NCI-H510A treated with DMSO at 0.1 percent for 48 hours (cell line): ENCODE results near the gene SMAD3.

Source experiments
- DNase-seq: peaks from one replicate; lab custom pipeline; 2025; lab: John Stamatoyannopoulos, UW

The SMAD3 gene

GRCh38 chr15:67199881-67200763, 134.7 kb downstream of the SMAD3 start:
- DNase-seq, result no peak

- DNase-seq, result no peak
These were observed 135.7 kb downstream of the SMAD3 start for GRCh38 chr15:67201136-67201535.

GRCh38 chr15:67202091-67202490, 136.7 kb downstream of the SMAD3 start:
- DNase-seq, result no peak

- no peak for DNase-seq
These were observed 137.6 kb downstream of the SMAD3 start for GRCh38 chr15:67202991-67203390.

GRCh38 chr15:67207555-67208207, 142.3 kb downstream of the SMAD3 start:
- DNase-seq, result no peak

- DNase-seq, result no peak
These were observed 143.0 kb downstream of the SMAD3 start for GRCh38 chr15:67208396-67208795.

- DNase-seq, result no peak
These were observed 145.3 kb downstream of the SMAD3 start for GRCh38 chr15:67210555-67211168.

- DNase-seq, result no peak
These were observed 147.4 kb downstream of the SMAD3 start for GRCh38 chr15:67212684-67213367.

GRCh38 chr15:67215102-67215501, 149.7 kb downstream of the SMAD3 start:
- no peak for DNase-seq

GRCh38 chr15:67216859-67217258, 151.5 kb downstream of the SMAD3 start:
- no peak for DNase-seq

GRCh38 chr15:67218428-67218827, 153.0 kb downstream of the SMAD3 start:
- no peak for DNase-seq

GRCh38 chr15:67219288-67219687, 153.9 kb downstream of the SMAD3 start:
- no peak for DNase-seq

- DNase-seq, result no peak
These were observed 159.5 kb downstream of the SMAD3 start for GRCh38 chr15:67224889-67225288.

GRCh38 chr15:67225336-67225735, 159.9 kb downstream of the SMAD3 start:
- no peak for DNase-seq

GRCh38 chr15:67227431-67227830, 162.0 kb downstream of the SMAD3 start:
- no peak for DNase-seq

- no peak for DNase-seq
These were observed 162.4 kb downstream of the SMAD3 start for GRCh38 chr15:67227846-67228245.

- DNase-seq, result no peak
These were observed 162.9 kb downstream of the SMAD3 start for GRCh38 chr15:67228286-67228685.

GRCh38 chr15:67230504-67230903, 165.1 kb downstream of the SMAD3 start:
- no peak for DNase-seq

GRCh38 chr15:67232591-67232990, 167.2 kb downstream of the SMAD3 start:
- no peak for DNase-seq

- DNase-seq, result peak; percentile 29
These were observed 175.1 kb downstream of the SMAD3 start for GRCh38 chr15:67240235-67241131.

- no peak for DNase-seq
These were observed 175.9 kb downstream of the SMAD3 start for GRCh38 chr15:67241132-67241855.
